ENCODE data around the gene MAPK13.
"Not testable (repeated sequence)": the region's sequence is repeated elsewhere in the genome, so short reads cannot be mapped to it uniquely, and the experiment has no call there.

MAPK13 gene

DNA sequence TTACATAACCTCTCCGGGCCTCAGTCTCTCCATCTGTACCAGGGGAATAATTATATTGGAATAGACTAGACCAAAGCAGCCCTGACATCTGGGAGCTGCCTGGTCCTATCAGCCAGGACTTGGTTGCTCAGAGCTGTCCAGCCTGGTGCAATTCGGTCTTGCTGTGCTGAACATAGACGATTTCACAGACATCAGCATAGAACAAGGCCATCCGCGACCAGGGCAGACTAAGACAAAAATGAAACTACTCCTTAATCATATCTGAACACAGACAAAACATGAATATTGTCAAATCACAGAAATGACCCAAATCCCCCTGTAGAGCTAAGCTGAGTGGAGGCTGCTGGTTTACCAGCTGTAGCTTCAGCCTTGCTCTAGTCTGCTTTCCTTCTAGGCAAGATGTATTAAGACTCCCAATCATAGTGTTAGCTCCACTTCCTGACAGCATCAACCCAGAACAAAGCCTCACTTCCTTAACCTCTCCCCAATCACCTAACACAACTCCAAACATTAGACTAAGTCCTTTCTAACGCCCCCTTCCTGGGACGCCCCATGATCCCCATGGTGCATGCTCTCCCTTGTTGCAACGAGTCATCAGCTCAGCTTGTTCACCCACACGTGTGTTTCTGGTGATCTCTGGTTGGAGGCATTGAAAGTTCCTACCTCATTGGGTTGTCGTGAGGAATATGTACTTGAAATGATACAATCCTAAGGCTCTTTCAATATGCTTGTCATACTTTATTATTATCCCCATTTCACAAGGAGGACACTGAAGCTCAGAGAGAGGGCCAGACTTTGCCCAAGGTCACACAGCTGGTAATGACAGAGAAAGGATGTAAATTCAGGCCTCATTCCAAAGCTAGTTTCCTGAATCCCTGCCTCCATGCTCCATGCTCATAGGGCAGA, 3.5 kb upstream of the MAPK13 start:
- in situ Hi-C loops (cut with HindIII; ENCODE audit: low sequenced_read_pairs): no loop called here

DNA sequence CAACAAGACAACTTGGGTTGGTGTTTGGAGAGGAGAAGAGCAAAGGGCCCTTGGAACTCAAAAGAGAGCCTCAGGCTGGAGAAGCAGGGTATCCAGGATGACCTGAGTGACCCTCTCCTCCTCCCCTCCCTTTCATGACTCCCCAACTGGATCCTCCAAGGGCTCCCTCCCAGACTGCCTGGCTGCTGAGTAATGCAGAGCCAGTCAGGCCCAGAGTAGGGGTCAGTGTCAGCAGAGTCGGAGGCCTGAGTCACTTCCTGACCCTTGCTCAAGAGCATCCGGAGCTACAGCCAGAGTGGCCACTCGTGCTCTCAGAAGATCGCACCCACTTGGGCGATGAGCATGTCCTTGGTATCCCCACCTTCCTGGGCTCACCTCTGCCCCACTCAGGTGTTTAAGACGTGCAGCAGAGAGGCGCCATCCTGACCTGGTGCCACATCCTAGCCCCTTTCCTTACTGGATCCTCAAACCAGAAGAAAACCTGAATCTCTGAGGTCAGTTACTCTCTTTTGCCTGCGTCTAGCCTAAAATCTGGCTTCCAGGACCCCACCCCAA, 2.8 kb upstream of the MAPK13 start:
- in situ Hi-C loops (cut with HindIII; ENCODE audit: low sequenced_read_pairs): no loop called here

DNA sequence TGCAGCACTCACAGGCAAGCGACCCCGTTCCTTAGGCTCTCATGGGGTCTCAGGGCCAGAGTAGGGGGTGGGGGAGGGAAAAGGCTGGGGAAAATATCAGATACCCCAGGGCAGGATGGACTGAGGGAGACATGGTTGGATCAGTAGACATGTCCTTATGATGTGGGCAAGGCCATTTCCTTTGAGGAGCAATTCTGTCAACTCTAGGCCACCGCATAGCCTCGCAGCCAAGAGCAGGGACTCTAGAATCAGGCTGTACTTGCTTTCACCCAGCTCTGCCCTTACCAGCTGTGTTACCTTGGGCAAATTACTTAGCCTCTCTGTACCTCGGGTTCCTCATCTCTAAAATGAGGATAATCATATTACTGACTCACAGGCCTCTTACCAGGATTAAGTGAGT, 2.2 kb upstream of the MAPK13 start:
- in situ Hi-C loops (cut with HindIII; ENCODE audit: low sequenced_read_pairs): no loop called here

DNA sequence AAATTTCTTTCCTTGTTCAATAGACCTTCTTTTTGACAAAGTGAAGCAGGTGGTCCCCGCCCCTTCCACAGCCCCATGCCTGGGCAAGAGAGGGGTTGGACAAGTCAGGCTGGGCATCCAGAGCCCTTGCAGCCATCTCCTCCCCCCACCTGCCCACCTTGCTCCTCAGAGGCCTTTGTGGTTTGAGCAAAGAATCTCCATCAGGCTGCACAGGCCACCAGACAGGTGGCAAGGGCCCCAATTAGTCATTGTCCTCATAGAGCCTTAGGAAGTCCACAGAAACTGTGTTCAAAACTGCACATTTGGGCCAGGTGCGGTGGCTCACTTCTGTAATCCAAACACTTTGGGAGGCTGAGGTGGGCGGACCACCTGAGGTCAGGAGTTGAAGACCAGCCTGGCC, 1.5 kb upstream of the MAPK13 start:
- in situ Hi-C loops (cut with HindIII; ENCODE audit: low sequenced_read_pairs): no loop called here

DNA sequence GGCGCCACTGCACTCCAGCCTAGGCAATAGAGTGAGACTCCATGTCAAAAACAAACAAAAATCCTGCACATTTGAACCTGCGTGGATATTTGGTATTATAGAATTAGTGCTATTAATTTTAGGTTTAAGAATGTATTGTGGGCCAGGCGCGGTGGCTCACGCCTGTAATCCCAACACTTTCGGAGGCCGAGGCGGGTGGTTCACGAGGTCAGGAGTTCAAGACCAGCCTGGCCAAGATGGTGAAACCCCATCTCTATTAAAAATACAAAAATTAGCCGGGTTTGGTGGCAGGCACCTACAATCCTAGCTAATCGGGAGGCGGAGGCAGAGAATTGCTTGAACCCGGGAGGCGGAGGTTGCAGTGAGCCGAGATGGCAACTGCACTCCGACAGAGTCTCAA, 979 bp upstream of the MAPK13 start:
- in situ Hi-C loops (cut with HindIII; ENCODE audit: low sequenced_read_pairs): not testable (repeated sequence)

DNA sequence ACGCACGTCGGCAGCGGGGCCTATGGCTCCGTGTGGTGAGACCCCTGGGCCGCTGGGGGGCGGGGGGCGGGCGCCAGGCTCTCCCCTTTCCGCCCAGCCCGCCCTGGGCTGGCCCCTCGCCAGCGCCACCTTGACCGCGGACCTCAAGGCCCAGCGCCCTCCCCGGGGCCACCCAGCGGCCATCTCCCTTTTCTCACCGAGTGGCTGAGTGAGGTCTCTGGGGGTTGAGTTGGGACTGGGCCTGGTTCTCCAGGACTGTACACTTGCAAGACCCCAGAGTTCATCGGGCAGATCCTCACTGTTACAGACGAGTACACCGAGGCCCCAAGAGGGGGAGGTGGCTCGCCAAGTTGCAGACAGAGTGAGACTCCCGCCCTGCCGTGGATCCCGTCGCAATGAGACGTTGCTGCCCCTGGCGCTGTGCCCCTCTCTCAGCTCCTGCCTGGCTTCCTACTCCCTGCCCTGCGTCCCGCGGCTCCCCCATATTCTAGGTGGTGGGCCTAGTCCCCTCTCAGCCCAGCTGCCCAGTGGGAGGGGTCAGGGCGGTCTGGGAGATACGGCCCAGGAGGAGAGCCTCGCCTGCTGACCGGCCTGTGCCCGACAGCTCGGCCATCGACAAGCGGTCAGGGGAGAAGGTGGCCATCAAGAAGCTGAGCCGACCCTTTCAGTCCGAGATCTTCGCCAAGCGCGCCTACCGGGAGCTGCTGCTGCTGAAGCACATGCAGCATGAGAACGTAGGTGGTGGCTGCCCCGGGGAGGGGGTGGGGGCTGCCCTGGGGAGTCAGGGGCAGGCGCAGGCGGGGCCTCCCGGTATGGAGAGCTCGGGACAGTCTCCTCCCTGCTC, 576 bp downstream of the MAPK13 start:
- in situ Hi-C loops (cut with HindIII; ENCODE audit: low sequenced_read_pairs): no loop called here

DNA sequence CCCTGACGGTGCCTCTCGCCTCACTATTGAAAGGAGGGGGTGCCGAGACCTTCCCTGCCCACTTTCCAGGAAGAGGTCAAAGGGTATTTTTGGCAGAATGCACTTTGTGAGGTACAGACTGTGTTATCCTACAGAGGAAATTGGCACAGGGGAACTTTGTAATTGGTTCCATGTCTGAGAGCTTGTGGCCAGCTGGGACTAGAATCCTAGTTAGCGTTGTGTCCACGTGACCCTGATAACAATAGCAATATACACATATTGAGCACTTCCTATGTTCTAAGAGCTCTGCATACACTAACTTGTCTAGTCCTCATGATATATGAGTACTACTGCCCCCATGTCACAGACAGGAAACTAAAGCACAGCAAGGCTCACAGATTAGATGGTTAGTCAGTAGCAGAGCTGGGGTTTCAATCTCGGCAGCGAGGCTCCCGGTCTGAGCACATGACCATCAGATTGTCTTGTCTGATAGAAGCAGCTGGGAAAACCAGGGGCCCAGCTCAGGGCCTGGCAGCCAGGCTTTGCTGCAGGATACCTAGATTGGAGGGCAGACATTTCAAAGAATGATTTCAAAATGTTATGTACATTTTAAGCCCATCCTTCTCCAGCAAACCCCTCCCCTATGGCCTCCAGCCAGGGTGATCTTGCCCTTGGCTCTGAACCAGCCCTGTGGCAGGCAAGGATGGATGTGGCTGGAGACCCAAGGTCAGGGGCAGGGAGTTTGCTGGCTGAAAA, 1.4 kb downstream of the MAPK13 start:
- in situ Hi-C loops (cut with HindIII; ENCODE audit: low sequenced_read_pairs): no loop called here

DNA sequence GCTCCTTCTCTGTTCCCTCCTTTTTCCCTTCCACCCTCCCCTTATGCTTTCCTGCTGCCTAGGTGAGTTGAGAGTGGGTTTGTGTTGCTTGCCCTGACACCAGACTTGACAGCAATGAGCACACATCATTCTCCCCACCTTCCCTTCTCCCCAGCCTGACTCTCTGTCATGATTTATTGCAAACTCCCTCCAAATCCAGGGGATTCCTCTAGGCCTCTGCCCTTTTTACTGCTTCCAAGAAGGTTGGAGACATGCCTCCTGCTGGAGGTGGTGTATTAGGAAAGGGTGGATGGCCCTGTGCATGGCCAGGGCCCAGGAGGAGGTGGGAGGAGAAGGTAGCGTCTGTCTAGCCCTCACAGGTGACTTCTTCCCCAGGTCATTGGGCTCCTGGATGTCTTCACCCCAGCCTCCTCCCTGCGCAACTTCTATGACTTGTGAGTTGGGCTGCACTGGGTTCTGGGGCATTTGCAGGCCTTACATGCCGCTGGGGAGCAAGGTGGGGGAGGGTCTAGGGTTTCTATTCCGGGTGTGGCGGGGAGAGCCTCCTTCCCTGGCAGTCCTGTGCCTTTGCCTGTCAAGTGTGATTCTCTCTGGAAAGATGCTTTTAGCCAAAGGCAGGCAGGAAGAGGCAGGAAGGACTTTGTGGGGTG, 2.1 kb downstream of the MAPK13 start:
- in situ Hi-C loops (cut with HindIII; ENCODE audit: low sequenced_read_pairs): no loop called here

DNA sequence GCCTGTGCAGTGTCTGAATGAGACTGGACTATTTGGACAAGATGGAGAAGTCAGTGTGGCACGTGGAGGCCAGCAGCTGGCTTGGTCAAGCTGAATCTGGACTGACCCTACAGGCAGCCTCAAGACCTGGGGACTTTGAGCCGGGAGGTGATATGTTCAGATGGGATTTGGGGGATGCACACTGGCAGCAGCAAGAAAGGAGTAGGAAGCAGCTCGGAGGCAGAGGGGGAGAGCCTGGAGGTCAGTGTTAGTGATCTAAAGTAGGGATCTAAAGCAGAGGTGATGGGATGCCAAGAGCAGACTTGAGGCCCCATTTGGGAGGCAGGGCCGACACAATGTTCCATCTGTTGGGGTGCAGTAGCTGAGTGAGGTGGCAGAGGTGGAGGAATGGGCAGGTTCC, 2.8 kb downstream of the MAPK13 start:
- in situ Hi-C loops (cut with HindIII; ENCODE audit: low sequenced_read_pairs): no loop called here

DNA sequence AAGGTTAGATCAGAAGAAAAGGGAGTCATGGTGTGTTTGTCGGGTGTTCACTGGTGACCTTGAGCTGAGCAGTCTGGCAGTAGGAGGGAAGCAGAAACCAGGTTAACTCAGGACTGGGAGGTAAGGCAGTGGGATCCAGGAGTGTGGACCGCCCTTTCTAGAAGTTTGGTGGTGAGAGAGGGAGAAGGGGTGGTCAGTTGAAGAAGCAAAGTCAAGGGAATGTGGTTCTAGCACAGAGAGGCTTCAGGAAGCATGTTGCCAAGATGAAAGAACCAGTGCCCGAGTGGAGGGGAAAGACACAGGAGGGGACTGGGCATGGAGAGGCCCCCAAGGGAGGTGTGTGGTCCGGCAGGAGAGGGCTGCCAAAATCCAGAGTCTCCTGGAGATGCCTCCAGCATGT, 3.6 kb downstream of the MAPK13 start:
- in situ Hi-C loops (cut with HindIII; ENCODE audit: low sequenced_read_pairs): no loop called here

DNA sequence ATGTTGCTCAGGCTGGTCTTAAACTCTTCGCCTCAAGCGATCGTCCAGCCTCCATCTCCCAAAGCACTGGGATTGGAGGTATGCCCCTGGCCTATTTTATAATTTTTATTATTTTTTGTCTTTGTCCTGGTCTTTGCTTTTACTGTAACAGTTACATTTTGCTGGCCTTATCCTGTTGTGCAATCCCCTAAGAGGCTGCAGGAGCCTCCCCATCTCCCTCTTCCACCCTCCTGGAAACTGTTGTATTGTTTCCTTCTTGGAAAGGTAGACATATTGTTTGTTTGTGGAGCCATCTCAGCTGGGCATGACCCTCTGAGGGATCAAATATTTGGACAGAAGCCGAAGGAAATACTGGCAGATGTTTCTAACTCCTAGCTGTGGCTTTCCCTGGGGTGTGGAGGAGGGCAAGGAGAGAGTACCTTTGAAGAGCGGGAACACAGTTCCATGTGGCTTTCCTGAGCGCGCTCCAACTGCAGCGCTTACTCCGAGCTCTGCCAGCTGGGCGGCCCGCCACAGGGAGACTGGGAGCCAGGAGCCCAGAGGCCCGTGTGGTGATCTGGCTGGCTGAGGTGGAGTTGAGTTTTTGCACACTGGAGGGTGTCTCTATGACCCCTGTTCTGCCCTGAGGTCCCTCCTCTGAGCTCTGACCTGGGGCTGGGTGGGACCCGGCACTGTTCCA, 4.9 kb downstream of the MAPK13 start:
- in situ Hi-C loops (cut with HindIII; ENCODE audit: low sequenced_read_pairs): no loop called here

DNA sequence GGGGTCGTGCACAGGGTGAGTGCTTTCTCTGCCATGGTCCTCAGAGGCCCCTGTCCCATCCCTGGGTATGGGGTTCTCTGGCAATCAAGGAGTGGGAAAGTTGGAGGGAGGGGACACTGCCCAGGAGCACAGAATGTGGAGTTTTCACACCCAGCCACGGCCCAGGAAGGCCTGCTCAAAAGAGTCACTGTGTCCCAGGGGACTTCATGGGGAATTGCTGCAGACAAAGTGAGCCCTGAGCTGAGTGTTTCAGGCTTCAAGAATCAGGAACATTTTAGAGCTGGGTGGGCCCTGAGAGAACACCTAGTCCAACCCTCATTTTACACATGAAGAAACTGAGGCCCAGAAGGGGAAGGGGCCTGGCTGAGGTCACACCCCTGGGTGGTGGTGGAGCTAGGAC, 5.7 kb downstream of the MAPK13 start:
- in situ Hi-C loops (cut with HindIII; ENCODE audit: low sequenced_read_pairs): no loop called here

DNA sequence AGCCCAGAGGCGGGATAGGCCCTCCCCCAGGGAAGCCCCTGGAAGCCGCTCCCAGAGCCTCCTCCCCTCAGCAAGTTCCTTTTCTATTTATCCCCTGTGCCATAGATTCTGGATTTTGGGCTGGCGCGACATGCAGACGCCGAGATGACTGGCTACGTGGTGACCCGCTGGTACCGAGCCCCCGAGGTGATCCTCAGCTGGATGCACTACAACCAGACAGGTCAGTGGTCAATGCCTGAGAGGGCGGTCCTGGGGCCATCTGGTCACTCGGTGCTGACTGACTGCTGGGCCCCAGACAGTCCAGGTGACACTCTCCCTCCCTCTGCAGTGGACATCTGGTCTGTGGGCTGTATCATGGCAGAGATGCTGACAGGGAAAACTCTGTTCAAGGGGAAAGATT, 6.2 kb downstream of the MAPK13 start:
- in situ Hi-C loops (cut with HindIII; ENCODE audit: low sequenced_read_pairs): no loop called here

DNA sequence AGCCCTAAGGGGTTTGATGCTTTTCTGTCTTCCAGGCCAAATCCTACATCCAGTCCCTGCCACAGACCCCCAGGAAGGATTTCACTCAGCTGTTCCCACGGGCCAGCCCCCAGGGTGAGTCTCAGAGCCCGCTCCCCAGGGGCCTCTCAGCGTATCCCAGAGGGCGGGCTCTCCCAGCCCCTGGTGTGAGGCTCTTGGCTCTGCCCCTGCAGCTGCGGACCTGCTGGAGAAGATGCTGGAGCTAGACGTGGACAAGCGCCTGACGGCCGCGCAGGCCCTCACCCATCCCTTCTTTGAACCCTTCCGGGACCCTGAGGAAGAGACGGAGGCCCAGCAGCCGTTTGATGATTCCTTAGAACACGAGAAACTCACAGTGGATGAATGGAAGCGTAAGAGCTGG, 8.4 kb downstream of the MAPK13 start:
- in situ Hi-C loops (cut with HindIII; ENCODE audit: low sequenced_read_pairs): no loop called here

DNA sequence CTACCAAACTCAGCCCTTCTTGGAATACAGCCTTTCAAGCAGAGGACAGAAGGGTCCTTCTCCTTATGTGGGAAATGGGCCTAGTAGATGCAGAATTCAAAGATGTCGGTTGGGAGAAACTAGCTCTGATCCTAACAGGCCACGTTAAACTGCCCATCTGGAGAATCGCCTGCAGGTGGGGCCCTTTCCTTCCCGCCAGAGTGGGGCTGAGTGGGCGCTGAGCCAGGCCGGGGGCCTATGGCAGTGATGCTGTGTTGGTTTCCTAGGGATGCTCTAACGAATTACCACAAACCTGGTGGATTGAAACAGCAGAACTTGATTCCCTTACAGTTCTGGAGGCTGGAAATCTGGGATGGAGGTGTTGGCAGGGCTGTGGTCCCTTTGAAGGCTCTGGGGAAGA, 9.1 kb downstream of the MAPK13 start:
- in situ Hi-C loops (cut with HindIII; ENCODE audit: low sequenced_read_pairs): no loop called here

DNA sequence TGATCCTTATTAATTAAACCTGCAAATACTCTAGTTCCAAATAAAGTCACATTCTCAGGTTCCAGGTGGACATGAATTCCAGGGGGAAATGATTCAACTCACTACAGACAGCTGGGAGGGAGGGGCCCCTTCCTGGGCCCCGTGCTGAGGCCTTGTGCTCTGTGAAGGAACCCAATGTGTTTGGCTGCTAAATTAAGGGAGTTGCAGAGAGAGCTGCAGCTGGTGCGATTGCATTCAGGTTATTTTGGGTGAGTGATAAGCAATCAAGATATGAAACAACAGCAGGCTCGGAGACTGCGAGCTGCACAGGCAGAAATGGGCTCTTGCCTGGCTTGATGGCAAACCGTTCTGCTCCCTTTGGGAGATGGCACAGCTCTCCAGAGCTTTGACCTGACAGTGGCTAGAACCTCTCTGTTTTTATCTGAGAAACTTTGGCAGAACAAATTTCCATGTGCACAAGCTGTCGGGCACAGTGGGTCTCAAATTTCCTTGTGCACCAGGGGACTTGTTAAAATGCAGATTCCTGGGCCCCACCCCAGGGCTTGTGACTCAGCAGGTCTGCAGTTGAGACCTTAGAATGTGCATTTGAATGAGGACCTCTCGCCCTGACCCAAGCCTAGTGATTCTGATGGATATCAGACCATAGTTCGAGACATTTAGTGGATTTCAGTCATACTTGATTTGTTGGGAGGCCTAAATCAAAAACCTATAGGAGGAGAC, 9.8 kb downstream of the MAPK13 start:
- in situ Hi-C loops (cut with HindIII; ENCODE audit: low sequenced_read_pairs): no loop called here

DNA sequence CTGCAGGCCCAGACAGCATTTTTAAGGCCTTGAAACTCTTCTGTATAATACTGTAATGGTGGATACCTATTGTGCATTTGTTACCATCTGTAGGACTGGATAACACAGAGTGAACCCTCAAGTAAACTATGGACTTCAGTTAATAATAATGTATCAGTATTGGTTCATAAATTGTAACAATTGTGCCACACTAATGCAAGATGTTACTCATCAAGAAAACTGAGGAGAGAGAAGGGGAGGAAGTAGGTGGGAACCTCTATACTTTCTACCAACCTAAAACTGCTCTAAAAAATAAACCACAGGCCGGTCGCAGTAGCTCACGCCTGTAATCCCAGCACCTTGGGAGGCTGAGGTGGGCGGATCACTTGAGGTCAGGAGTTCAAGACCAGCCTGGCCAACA, 10.8 kb downstream of the MAPK13 start:
- in situ Hi-C loops (cut with HindIII; ENCODE audit: low sequenced_read_pairs): no loop called here

DNA sequence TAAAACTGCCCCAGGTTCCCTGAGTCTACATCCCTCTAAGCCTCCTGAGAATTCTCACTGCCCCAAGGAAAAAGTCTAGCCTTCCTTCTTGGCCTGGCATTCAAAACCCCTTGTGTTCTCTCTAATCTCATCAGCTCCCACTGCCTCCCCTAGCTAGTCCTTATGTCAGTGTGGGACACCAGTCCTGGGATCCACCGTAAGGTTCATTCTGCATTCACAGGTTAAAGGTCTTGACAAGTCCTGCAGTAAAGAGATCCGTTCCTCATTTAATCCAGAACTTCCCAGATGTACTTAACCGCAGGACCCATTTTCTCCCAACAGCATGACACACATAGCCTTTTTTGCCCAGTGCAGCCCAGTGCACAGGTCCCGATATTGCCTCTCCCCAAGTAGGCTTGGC, 11.6 kb downstream of the MAPK13 start:
- in situ Hi-C loops (cut with HindIII; ENCODE audit: low sequenced_read_pairs): no loop called here

All from DLD1 (cell line).